ENCODE measurements around the gene ANKH.

ANKH gene

DNA sequence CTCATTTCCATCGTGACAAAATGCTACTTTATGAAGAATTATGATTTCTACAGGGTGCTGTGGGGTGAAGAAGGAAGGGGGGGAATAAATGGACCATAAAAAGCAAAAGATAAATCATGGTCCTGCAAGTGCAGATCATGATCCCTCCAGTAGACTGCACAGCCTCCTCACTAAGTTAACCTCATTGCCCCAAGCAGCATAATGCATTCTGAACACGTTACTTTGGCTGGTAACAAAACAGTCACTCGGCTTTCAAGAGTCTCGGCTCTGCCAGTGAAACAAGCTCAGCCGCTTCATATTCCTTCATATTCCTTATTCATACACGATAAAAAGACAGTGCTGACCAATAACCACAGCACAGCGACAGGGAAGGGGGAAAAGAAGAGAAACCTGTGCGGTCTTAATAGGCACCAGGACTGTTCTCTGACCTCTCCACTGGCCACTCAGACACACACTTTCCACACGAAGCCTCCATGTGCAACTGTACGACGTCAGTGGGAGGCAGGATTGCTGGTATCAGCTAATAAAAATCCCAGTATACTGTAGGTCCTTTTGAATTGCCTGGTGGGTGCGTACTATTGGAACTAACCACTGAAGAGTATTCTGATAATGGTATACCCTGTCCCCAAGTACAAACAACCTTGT lies 60.5 kb downstream of the ANKH start:
- no peaks in the 10 kb centered on the region for H4K20me1 ChIP-seq (ENCODE audit: insufficient read depth, low read length, poor library complexity, severe bottlenecking)
- no peaks in the 10 kb centered on the region for H3K27me3 ChIP-seq (ENCODE audit: insufficient read depth, low read length, poor library complexity, severe bottlenecking)
- H2AFZ ChIP-seq (ENCODE audit: low read length): no peak overlapping the region
- peaks cover 40% of the 10 kb centered on the region for H3K4me1 ChIP-seq (ENCODE audit: insufficient read depth, low read length, poor library complexity, severe bottlenecking)
- H3F3A ChIP-seq (ENCODE audit: low read depth): peaks cover 4% of the 10 kb centered on the region; the same call in 1 of the 2 replicates
- no peak overlapping the region for H3K4me3 ChIP-seq (ENCODE audit: low read length, poor library complexity, severe bottlenecking)
- H3K79me2 ChIP-seq (ENCODE audit: insufficient read depth, low read length): peaks cover 51% of the 10 kb centered on the region
- peak overlapping the region; percentile 68 for H3K9ac ChIP-seq (ENCODE audit: low read depth, low read length, poor library complexity, severe bottlenecking)
- H3K9me3 ChIP-seq (ENCODE audit: insufficient read depth, low read depth, low read length): no peaks in the 10 kb centered on the region
- TF ChIP-seq, protein P1, sequence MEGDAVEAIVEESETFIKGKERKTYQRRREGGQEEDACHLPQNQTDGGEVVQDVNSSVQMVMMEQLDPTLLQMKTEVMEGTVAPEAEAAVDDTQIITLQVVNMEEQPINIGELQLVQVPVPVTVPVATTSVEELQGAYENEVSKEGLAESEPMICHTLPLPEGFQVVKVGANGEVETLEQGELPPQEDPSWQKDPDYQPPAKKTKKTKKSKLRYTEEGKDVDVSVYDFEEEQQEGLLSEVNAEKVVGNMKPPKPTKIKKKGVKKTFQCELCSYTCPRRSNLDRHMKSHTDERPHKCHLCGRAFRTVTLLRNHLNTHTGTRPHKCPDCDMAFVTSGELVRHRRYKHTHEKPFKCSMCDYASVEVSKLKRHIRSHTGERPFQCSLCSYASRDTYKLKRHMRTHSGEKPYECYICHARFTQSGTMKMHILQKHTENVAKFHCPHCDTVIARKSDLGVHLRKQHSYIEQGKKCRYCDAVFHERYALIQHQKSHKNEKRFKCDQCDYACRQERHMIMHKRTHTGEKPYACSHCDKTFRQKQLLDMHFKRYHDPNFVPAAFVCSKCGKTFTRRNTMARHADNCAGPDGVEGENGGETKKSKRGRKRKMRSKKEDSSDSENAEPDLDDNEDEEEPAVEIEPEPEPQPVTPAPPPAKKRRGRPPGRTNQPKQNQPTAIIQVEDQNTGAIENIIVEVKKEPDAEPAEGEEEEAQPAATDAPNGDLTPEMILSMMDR (conservative IDR thresholded peaks at IDR 0.05; ENCODE audit: low read length): no peak
- TF ChIP-seq EZH2phosphoT487 (IDR thresholded peaks at IDR 0.05; ENCODE audit: borderline replicate concordance): no peak
- H3K4me2 ChIP-seq (ENCODE audit: low read depth, low read length, poor library complexity, severe bottlenecking): peak overlapping the region; percentile 91
- H3K9me2 ChIP-seq (replicated peaks; ENCODE audit: low read depth, low read length): no peaks in the 10 kb centered on the region
- H3K36me3 ChIP-seq (ENCODE audit: insufficient read depth, low read length): peaks cover 3% of the 10 kb centered on the region; the same call in 1 of the 2 replicates

DNA sequence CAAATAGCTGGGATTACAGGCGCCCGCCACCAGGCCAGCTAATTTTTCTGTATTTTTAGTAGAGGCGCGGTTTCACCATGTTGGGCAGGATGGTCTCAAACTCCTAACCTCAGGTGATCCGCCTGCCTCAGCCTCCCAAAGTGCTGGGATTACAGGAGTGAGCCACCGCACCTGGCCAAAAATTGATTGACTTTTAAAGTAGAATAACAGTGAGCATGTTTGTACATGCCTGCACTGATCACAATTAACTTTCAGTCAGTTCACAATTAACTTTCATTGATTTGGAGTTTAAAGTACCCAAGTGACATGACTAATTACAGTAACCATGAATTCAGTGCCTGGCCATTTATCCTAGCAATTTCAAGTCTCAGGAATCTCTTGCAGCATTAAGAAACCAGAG lies 61.3 kb downstream of the ANKH start:
- Histone ChIP-seq H3K9me3 (ENCODE audit: insufficient read depth, low read depth, low read length) (no peaks in the 10 kb centered on the region), H3K79me2 (ENCODE audit: insufficient read depth, low read length) (peaks cover 50% of the 10 kb centered on the region), H3K36me3 (ENCODE audit: insufficient read depth, low read length) (peaks cover 4% of the 10 kb centered on the region; the same call in 1 of the 2 replicates), H4K20me1 (ENCODE audit: insufficient read depth, low read length, poor library complexity, severe bottlenecking) (no peaks in the 10 kb centered on the region), H3K4me3 (ENCODE audit: low read length, poor library complexity, severe bottlenecking) (peak overlapping the region; percentile 68), H3K9ac (ENCODE audit: low read depth, low read length, poor library complexity, severe bottlenecking) (peak overlapping the region; percentile 68), H3K9me2 (replicated peaks; ENCODE audit: low read depth, low read length) (no peaks in the 10 kb centered on the region), H3K4me2 (ENCODE audit: low read depth, low read length, poor library complexity, severe bottlenecking) (peak overlapping the region; percentile 91), H3K4me1 (ENCODE audit: insufficient read depth, low read length, poor library complexity, severe bottlenecking) (peaks cover 40% of the 10 kb centered on the region), H3K27me3 (ENCODE audit: insufficient read depth, low read length, poor library complexity, severe bottlenecking) (no peaks in the 10 kb centered on the region), H3F3A (ENCODE audit: low read depth) (peaks cover 4% of the 10 kb centered on the region; the same call in 1 of the 2 replicates), H2AFZ (ENCODE audit: low read length) (no peak overlapping the region)
- no peak for TF ChIP-seq EZH2phosphoT487 (IDR thresholded peaks at IDR 0.05; ENCODE audit: borderline replicate concordance)
- TF ChIP-seq, protein P1 (conservative IDR thresholded peaks at IDR 0.05; ENCODE audit: low read length): no peak

DNA sequence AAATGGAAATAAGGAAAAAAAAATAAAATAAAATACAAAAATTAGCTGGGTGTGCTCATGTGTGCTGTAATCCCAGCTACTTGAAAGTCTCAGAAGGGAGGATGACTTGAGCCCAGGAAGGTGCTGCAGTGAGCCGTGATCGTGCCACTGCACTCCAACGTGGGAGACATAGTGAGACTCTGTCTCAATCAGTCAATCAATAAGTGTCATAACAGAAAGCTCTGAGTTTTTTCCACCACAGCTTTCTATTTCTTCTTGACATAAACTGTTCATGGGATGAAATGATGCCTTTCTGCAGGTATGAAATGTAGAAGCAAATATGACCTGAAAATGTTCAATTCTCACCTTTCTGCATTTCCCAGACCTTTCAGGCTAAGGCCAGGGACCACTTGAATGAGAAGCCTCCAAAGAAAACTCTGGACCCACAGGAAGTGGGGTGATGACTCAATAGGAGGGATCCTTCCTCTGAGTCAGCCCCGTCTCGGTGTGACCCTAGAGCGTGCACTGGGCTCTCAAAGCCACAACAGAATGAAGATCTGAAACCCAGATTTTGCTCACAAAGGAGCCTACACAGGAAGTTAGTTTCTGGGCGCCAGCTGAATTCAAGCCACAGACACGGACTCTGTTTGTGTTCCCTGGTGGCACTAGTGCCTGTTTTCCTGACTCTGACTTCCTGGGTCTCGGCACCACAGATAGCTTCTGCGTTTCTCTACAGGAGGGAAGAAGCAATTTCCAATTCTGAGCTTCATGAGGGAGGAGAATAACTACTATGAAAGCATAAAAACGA lies 62.0 kb downstream of the ANKH start:
- H3K4me1 ChIP-seq (ENCODE audit: insufficient read depth, low read length, poor library complexity, severe bottlenecking): peaks cover 40% of the 10 kb centered on the region
- H3F3A ChIP-seq (ENCODE audit: low read depth): peaks cover 4% of the 10 kb centered on the region; the same call in 1 of the 2 replicates
- H3K27me3 ChIP-seq (ENCODE audit: insufficient read depth, low read length, poor library complexity, severe bottlenecking): no peaks in the 10 kb centered on the region
- H4K20me1 ChIP-seq (ENCODE audit: insufficient read depth, low read length, poor library complexity, severe bottlenecking): no peaks in the 10 kb centered on the region
- H3K4me3 ChIP-seq (ENCODE audit: low read length, poor library complexity, severe bottlenecking): peak overlapping the region; percentile 68
- peak overlapping the region; percentile 91 for H3K4me2 ChIP-seq (ENCODE audit: low read depth, low read length, poor library complexity, severe bottlenecking)
- H2AFZ ChIP-seq (ENCODE audit: low read length): no peak overlapping the region
- H3K9me3 ChIP-seq (ENCODE audit: insufficient read depth, low read depth, low read length): no peaks in the 10 kb centered on the region
- H3K9ac ChIP-seq (ENCODE audit: low read depth, low read length, poor library complexity, severe bottlenecking): peak overlapping the region; percentile 68
- TF ChIP-seq, protein P1 (conservative IDR thresholded peaks at IDR 0.05; ENCODE audit: low read length): no peak
- TF ChIP-seq EZH2phosphoT487 (IDR thresholded peaks at IDR 0.05; ENCODE audit: borderline replicate concordance): no peak
- no peaks in the 10 kb centered on the region for H3K9me2 ChIP-seq (replicated peaks; ENCODE audit: low read depth, low read length)
- peaks cover 49% of the 10 kb centered on the region for H3K79me2 ChIP-seq (ENCODE audit: insufficient read depth, low read length)
- H3K36me3 ChIP-seq (ENCODE audit: insufficient read depth, low read length): peaks cover 4% of the 10 kb centered on the region; the same call in 1 of the 2 replicates
